ENCODE measurements around the gene SMIM17. TPM values are rescaled to one million over a fixed set of nuclear protein-coding genes. Genes with fewer than 3 reads are reported as not detected.

Gene SMIM17
- total RNA-seq, 4 donors from 2014 or later = 2.1 TPM; not detected in 3

DNA sequence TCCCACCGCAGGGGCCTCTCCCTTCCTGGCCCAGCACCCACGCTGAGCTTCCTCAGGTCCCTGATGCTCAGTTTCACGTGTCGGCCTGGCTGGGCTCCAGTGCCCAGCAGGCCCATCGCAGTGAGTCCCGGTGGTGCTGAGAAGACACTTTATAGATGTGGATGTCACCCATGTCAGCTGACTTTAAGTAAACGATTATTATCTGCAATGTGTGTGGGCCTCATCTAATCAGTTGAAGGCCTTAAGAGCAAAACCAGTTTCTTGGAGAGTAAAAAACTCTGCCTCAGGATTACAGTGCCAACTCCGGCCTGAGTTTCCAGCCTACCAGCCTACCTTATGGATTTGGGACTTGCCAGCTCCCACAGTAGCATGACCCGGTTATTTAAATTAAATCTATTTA lies 17.3 kb upstream of the SMIM17 start:
- peaks cover 0 to 42% (median 0%) of the 10 kb centered on the region in 3 donors for H3K36me3 ChIP-seq
- H3K27me3 ChIP-seq = no peaks in the 10 kb centered on the region
- no peaks in the 10 kb centered on the region for H3K4me1 ChIP-seq
- H3K9me3 ChIP-seq = peaks cover 0 to 76% (median 23%) of the 10 kb centered on the region in 4 donors
- no peak overlapping the region for H3K4me3 ChIP-seq
- H3K27ac ChIP-seq = no peak overlapping the region
- TF ChIP-seq, protein P1, sequence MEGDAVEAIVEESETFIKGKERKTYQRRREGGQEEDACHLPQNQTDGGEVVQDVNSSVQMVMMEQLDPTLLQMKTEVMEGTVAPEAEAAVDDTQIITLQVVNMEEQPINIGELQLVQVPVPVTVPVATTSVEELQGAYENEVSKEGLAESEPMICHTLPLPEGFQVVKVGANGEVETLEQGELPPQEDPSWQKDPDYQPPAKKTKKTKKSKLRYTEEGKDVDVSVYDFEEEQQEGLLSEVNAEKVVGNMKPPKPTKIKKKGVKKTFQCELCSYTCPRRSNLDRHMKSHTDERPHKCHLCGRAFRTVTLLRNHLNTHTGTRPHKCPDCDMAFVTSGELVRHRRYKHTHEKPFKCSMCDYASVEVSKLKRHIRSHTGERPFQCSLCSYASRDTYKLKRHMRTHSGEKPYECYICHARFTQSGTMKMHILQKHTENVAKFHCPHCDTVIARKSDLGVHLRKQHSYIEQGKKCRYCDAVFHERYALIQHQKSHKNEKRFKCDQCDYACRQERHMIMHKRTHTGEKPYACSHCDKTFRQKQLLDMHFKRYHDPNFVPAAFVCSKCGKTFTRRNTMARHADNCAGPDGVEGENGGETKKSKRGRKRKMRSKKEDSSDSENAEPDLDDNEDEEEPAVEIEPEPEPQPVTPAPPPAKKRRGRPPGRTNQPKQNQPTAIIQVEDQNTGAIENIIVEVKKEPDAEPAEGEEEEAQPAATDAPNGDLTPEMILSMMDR (IDR thresholded peaks at IDR 0.05) = no peak
- no peak for TF ChIP-seq POLR2A (IDR thresholded peaks at IDR 0.05)
- no peak for DNase-seq

DNA sequence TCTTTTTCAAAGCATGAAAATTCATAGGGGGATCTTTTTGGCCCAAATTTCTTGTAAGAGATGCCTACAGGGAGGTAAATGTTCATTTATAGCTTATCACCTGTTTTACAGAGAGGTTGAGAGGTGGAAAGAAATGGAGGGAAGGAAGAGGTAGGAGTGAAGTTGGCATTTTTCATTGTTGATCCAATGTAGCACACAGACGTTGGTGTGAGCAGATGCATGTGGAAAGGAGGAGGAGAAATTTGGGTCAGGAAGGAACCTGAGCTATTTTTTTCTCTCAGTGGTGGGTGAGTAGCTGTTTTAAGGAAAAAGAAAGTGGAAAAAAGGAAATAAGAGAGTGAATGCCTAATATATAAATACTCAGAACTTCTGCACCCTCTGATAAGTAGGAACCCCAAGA lies 9.9 kb upstream of the SMIM17 start:
- H3K4me3 ChIP-seq = no peak overlapping the region
- no peak overlapping the region for H3K27ac ChIP-seq
- no peak for TF ChIP-seq POLR2A (IDR thresholded peaks at IDR 0.05)
- TF ChIP-seq, protein P1 (IDR thresholded peaks at IDR 0.05) = no peak
- H3K9me3 ChIP-seq = peaks cover 0 to 37% (median 9%) of the 10 kb centered on the region in 4 donors
- no peaks in the 10 kb centered on the region for H3K36me3 ChIP-seq
- no peaks in the 10 kb centered on the region for H3K27me3 ChIP-seq
- DNase-seq = no peak
- no peaks in the 10 kb centered on the region for H3K4me1 ChIP-seq

DNA sequence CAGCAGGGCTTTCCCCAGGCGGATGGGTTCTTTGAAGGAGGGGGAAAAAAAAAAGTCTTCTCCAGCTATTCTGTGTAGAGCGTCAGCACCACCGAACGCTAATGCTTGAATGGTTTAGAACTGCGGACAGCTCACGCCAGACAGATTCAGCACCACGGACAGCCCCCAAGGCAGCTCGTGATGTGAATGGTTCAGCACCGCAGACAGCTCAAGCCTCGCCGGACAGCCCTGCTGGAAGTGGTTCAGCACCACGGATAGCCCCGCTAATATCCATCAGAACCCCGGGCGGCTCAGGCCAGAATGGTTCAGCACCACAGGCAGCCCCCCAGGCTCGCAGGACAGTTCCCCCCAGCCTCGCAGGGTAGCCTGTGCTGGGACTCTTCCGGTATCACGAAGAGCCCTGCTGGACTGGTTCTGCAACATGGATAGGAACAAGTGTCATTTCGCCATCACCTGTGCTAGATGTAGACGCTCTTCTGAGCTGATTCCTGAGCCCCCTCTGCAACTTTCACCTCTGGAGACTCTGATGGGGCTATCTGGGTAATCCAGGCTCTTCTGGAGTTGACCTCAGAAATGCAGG lies 4.9 kb upstream of the SMIM17 start:
- TF ChIP-seq POLR2A (IDR thresholded peaks at IDR 0.05) = no peak
- TF ChIP-seq, protein P1 (IDR thresholded peaks at IDR 0.05) = no peak
- Histone ChIP-seq H3K36me3 (no peaks in the 10 kb centered on the region), H3K9me3 (peaks cover 0 to 22% (median 5%) of the 10 kb centered on the region in 4 donors), H3K27ac (no peak overlapping the region), H3K27me3 (no peaks in the 10 kb centered on the region), H3K4me3 (no peak overlapping the region), H3K4me1 (no peaks in the 10 kb centered on the region)
- no peak for DNase-seq

DNA sequence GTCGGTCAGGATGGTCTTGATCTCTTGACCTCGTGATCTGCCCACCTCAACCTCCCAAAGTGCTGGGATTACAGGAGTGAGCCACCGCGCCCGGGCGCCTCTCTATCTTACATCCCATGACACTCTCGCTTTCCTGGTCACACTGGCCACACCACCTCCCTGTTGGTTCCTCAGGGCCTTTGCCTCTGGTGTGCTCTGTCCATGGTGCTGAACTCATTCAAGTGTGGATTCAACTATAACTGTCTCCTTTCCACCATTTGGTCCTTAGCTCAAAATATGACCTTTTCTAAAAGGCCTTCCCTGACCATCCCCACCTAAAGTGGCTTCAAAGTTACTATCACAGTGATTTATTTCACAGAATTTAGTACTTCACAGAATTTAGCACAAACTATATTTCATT lies 3.7 kb upstream of the SMIM17 start:
- Histone ChIP-seq H3K4me3 (no peak overlapping the region), H3K27me3 (peaks cover 0 to 4% of the 10 kb centered on the region in 2 donors), H3K4me1 (no peaks in the 10 kb centered on the region), H3K9me3 (peaks cover 0 to 19% (median 7%) of the 10 kb centered on the region in 4 donors), H3K27ac (no peak overlapping the region), H3K36me3 (no peaks in the 10 kb centered on the region)
- TF ChIP-seq POLR2A (IDR thresholded peaks at IDR 0.05) = no peak
- TF ChIP-seq, protein P1 (IDR thresholded peaks at IDR 0.05) = no peak
- no peak for DNase-seq

DNA sequence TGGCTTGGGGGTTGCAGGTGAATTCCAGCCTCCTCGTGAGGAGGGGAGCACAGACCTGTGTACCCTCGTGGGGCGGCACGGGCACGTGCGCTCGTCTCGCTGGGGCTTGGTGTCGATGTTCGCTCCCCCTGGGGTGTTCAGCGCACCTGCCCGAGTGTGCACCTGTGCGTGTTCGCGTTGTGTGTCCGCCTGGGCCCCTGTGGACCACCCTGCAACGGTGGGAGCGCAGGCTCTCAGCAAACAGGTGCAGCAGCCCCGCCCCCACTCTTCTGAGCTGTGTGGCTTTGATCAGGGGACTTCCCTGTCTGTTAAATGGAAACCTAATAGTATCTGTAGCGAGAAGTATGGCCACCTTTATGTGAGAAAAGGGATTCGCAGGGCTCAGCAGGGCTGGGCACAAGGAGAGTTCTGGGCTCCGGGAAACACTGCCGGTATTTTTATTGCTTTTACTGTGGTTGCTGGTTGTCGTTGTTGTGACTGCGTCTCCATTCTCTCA lies 549 bp downstream of the SMIM17 start:
- Histone ChIP-seq H3K27me3 (peaks cover 0 to 4% of the 10 kb centered on the region in 2 donors), H3K9me3 (peaks cover 0 to 19% (median 4%) of the 10 kb centered on the region in 4 donors), H3K4me3 (no peak overlapping the region), H3K27ac (no peak overlapping the region), H3K4me1 (no peaks in the 10 kb centered on the region), H3K36me3 (no peaks in the 10 kb centered on the region)
- no peak for DNase-seq
- TF ChIP-seq, protein P1 (IDR thresholded peaks at IDR 0.05) = no peak
- TF ChIP-seq POLR2A (IDR thresholded peaks at IDR 0.05) = no peak
